Measurements from ENCODE around the gene GALNT12.

The GALNT12 gene

DNA sequence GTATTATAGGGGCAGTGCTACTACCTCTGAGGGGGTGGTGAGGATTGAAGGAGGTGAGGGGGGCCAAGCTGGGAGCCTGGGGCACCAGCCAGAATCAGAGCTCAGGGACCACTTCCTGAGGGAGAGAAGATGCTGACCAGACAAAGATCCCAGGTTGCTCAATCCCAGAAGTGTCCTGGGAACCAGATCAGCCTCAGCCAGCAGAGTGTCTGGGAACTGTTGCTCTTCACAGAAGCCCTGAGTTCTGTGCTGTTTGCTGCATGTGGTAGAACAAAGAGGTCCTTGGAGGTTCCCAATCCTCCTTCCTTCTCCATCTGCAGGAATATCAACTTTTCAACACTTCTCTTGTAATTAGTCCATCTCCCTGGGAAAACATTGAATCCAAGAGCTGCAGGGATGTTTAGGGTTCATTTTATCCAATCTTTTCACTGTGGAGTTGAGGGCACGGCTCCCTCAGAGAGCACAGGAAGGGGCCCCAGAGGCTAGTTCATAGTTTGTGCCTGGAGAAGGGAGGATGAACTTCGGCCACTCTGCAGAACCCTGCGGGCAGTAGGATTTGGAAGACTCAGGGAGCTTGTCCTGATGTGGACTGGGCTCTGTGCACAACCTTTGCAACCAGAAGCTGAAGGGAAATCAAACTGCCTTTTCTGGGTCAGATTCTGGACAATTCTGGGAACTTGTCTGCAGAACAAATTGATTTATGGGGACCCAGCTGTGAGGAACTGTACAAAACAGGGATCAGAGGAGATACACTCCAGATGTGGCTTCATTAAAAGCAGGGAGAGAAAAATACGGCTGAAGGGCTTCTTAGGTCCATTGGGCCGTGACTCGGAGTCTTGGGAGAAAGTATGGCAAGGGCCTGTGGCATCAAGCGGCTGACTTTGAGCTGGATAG, 57.1 kb downstream of the GALNT12 start:
- DNase-seq, result no peak

DNA sequence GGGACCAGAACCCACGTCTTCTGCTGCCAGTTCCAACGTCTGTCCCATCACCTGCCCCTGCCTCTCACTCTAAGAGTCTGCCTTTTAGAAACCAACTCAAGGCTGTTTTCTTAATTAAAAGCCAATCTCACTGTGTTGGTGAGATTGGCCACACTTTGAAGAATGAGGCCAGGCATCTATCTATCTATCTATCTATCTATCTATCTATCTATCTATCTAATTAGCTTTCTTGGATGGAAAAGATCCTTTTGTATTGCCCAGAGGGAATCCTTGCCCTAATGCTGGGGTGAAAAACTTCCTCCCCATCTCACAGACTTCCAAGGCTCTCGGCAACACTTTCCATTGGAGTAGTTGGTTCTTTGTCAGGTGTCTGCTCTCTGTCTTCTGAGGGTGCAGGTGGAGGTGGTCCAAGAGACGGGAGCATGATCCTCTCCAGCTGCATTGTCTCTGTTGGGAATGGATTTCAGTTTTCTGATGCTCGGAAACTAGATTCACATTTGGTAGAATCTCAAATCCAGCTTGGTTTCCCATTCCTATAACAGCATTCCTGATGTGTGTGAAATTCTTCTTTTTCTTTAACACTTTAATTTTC, 57.9 kb downstream of the GALNT12 start:
- DNase-seq, result no peak

DNA sequence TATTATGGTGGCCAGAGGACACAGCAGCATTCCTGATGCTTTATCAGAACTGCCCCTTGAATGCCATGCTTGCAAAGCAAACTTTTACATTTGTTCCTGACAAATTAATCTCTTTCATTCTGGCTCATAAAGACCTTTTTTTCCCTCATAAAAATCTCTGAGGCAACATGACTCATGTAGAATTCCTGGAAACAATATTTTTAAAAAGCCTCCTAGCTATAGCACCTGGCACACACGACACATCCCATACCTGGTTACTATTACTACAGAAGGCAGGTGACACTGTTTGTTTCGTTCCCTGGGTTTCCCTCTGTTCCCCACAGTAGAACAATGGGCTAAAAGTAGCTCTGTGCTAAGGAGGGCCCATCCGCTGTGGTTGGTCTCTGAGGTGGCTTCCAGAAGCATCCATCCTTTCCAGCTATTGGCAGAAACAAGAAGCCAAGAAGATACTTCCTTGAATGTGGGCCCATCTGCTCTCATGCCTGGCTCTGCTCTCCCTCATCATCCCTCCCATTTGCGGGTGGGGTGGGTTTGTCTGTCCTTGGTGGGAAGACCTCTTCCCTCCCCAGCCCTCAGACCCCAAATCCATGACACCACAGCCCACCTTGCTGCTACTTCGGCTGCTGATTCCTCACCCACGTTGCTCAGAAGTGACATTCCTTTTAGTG, 59.1 kb downstream of the GALNT12 start:
- DNase-seq, result no peak

DNA sequence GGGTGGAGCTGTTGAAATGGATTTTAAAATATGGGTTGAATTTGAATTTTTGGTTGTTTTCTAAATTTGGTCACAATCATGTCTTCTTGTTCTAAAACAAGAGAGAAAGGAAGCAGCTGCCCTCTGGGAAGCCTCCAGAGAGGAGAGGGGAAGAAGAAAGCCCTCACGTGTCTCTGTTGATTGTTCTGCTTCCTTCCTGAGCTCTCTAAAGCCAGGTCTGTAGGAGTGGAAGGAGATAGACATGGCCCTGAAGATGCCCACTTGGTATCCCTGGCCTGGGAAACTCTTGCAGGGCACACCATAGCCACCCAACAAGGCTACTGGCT, 59.6 kb downstream of the GALNT12 start:
- DNase-seq, result no peak

DNA sequence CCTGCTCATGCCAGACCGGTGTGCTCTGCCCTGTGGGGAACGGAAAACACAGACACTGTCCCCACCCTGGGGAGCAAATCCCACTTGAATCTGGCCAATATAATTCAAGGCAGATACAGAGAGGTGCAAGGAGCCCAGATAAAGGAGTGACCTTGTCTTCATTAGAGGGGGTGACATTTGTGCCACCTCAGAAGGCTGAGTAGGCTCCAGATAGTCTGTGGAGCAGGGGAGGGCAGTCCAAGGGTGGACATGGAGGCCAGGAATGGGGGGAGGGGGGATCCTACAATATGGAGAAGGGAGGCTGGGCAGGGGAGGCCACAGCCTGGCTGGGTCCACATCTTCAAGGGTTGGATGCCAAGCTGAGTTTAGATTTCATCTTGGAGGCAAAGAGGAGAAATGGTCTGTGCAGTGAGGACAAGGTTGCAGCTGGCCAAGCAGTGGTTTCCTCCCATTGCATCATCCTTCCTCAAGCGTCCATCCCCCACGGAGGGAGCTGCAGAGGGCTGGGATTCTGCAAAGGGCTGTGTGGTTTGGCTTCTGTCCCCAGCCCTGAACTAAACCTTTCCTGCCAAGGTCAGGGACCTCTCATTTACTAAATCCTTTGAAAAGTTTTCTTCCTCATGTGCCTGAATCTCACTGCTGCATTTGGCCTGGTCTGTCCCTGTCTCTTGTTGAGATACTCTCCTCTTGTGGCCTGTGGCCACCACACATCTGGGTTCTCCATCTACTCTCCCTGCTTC, 60.1 kb downstream of the GALNT12 start:
- DNase-seq, result peak; percentile 94

DNA sequence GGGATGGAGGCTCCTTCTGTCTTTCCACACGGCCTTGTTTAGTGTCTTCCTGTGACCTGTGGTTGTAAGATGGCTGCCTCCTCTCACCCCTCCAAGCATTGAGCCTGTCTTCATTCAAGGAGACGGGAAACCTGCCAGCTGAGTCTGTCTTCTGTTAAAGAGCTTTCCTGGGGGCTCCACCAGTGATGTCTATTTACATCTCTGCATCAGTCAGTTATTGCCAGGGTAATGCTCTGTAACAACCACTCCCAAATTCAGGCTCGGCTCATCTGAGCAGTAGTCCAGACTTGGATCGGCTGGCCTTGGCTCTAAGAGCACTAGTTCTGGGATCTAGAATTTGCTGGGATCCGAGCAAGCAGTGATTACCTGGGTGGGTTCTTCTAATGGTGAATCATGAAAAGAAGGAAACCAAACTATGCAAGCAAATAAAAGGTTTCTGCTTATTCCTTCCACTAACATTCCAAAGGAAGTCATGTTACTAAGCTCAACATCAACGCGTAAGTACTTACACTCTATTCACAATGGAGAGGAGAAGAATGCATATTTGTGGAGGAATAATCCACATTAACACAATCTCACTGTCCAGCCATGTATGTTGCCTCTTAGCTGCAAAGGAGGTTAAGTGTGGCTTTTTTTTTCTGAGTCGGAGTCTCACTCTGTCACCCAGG, 61.7 kb downstream of the GALNT12 start:
- no peak for DNase-seq

DNA sequence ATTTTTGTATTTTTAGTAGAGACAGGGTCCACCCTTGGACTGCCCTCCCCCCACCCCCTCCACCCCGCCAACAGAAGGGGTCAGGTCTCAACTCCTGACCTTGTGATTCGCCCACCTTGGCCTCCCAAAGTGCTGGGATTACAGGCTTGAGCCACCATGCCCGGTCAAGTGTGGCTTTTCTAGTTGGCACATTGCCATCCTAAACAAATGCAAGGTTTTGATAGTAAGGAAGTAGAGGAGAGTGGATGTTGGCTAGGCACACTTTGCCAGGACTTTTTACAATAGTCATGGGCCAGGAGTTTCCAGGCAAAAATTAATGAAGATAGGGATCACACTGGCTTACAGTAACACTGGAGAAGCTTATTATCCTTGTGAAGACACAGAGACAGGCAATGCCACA, 62.4 kb downstream of the GALNT12 start:
- no peak for DNase-seq

DNA sequence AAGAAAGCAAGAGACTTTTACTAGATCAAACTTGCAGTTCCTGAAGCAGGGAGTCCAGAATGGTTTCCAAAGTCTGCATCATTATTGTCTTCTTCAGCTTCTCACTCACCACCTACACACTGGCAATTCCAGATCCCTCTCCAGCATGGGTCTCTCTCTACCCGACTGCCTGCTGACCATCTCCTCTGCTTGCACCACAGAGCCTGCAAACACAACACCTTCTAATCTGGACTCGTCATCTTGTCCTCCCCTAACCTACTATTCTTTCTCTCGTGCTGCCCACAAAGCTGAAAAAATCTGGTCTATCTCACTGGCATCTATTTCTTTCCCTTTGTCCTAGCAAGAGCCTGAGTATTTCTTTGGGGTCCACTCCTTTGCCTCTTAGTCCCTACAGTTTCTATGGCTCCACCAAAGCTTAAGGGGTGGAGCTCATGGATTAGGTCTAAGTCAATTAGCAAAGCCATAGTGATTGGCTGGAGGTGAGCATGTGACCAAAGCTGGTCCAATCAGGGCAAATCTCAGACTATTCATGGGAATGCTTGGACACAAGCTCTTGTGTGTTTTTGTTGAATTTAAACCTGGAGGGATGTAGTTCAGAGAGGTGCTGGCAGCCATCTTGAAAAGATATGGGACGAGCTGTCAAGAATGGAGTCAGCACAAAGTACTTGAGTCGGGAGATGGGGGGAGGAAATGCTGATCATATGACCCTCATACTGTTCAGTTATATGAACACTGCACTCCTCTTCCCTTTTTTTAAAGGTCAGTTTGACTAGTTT, 63.5 kb downstream of the GALNT12 start:
- no peak for DNase-seq

DNA sequence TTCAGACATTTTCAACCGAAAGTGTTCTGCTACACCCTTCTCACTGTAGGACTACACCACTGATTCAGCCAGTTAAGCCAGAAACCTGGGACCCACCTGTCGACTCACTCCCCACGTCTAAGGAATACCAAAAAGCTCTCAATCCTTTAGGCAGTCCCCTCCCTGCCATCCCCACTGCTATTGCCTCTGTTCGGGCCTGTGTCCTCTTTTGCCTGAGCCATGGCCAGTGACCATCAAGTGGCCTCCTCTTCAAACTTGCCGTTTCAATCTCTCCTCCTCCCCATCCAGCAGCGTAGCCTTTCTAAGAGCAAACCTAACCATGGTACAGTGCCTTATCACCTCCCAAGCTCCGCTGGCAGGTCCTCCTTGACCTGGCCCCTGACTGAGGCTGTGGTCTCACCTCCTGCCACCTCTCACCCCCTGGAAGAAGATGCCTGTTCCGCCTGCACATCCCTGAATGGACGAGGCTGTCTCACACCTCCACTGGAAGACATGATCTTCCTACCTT, 64.1 kb downstream of the GALNT12 start:
- DNase-seq, result no peak

DNA sequence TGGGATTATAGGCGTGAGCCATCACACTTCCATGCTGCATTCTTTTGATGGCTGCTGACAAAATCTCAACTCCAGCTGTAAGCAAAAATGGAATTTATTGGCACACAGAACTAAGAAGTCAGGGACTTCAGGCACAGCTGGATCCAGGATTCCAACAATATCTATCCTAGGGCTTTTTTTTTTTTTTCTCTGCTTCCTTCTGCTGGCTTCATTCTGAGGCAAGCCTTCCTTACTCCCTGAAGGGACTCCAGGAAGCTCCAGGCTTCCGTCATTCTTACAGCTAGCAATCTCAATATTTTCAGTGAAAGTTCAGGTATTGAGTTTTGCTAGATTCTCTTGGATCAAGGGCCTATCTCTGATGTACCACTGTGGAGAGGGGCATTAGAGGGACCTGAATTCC, 66.1 kb downstream of the GALNT12 start:
- no peak for DNase-seq

DNA sequence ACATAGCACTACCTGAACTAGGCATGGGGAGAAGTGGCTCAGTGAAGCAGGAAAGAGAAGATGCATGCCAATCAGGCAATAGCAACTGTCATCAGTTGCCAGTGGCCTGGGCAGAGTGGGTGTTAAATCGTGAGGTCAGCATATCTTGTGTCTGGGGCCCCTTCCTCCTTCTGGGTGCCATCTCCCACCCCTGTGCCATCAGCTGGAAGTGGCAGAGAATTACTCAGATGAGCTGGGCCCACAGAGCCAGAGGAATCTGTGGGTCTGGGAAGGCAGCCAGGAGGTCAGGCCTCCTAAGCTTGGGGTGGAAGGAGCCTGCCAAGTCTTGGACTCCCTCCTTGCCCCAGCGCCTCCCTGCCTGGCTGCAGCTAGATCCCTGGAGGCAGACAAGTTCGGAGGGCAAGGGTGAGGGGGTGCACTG, 66.5 kb downstream of the GALNT12 start:
- DNase-seq, result peak; percentile 39

DNA sequence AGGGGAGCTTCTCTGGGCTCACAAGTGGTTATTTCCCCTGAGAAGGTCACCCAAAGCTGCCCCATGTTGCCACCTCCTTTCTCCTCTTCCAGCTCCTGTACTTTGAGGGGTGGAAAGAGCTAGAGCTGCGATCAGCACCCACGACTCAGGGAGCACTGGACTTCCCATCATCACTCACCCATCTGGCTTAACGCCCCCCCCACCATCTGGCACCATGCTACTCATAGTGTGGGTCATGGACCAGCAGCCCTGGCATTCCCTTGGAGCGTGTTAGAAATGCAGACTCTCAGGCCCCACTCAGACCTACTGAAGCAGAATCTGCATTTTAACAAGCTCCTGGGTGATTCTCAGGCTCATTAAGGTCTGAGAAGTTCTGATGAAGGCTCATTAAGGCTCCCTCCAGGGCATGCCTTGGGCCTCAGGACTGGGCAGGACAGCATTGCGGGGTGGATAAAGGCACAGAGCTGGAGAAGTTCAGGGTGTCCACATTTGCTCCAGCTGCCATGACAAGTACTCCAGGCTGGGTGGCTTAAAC, 67.3 kb downstream of the GALNT12 start:
- DNase-seq, result no peak

DNA sequence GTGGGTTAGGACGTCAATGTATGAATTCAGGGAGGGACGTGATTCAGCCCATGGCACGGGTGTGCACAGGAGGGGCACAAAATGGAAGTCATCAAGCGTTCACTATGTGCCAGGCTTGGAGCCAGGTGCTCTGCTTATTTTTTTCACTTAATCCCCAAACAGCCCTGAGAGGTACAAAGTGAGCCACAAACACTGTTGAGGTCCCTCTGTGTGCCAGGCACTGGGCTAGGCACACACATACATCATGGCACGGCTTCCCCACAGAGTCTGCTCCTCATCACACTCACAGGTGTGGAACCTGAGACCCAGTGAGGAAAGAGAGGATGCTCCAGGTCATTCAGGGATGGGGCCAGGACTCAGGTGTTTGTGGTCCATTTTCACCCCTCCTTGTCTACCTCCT, 68.1 kb downstream of the GALNT12 start:
- DNase-seq, result no peak

DNA sequence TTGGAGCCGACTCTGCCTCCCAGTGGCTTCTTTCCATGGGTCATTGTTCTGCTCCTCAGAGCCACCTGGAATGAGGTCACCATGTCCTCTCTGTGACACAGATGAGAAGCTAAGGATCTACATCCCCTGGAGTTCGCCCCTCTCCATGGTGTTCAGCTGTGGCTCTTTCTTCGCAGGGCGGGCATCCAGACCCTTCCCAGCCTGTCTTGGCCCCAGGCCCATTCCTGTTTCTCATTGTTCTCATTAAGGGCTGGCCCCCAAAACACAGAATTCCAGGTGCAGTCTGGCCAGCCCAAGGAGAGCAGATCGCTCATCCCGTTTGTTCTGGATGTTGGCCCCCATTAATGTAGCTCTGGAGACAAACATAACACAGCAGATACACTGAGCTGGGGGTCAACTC, 69.8 kb downstream of the GALNT12 start:
- DNase-seq, result no peak

DNA sequence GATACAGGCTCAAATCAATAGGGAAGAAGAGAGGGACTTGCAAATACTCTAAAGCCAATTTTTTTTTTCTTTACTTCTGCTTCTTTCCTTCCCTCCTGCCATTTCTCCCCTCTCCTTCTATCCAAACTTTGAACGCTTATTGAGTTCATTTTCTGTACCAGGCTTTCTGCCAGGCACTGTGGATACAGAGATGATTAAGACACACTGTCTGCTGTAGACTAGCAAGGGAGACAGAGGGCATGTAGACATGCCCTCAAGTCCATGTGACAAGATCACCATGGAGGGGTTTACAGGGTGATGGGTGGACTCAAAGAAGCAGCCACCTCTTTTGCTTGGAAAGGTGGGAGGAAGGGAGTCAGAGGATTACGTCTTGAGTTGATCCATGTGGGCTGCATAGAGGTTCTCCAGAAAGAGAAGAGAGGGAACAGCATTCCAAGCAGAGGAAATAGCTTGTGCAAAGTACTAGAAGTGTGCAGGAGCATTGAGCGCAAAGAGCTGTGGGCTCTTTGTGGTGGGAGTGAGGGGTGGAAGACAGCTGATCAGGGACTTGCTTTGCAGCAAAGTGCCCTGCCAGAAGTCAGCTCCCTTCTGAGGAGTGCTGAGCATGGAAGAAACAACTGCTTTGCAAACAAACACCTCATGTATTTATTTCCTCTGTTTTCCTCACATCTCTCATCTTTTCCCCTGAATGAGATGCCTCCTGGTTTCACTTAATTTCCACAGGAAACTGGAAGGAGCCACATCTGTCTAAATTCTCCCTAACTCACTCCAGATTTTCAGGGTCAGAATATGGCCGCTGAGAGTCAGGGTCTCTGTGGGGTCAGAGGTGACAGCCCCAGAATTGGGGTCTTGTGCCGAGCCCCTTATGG, 71.9 kb downstream of the GALNT12 start:
- DNase-seq, result no peak

DNA sequence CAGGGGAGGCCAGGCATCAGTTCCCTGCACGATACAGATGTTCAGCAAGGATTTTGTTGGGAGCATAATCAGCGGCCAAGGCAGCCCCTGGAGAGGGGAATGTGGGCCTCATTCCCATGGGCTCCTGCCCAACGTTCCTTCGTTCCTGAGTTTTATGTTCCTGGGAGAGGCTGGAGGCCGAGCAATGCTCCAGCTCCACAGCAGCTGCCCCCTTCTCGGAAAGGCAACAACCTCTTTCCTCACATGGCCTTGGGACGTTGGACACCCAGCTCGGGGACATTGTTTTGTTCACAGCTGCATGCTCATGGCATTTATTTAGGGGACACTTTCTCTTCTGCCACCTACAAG, 72.5 kb downstream of the GALNT12 start:
- no peak for DNase-seq

DNA sequence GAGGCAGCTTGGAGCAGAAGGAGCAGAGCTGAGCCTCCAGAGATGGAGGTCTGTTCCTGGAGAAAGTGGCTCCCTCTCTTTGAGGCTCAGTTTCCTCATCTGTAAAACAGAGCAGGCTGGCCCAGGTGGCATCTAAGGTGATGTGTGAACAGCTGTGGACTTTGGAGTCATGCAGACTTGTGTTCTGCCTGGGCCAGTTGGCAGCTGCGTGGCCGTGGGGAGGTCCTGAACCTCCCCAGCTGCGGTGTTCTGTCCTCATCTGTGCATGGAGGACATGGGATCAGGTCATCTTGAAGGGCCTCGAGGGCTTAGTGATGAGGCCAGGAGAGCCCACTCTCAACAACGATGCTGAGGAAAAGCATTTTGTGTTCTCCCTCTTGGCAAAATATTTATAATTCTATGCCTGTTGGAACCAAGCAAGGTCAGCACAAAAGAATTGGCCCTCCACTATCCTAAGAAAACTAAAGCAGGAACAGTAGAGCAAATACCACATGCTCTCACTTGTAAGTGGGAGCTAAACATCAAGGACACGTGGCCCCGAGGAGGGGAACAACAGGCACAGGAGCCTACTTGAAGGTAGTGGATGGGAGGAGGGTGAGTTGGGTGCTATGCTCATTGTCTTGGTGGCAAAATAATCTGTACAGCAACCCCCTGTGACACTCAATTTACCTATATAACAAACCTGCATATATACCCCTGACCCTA, 73.0 kb downstream of the GALNT12 start:
- no peak for DNase-seq

DNA sequence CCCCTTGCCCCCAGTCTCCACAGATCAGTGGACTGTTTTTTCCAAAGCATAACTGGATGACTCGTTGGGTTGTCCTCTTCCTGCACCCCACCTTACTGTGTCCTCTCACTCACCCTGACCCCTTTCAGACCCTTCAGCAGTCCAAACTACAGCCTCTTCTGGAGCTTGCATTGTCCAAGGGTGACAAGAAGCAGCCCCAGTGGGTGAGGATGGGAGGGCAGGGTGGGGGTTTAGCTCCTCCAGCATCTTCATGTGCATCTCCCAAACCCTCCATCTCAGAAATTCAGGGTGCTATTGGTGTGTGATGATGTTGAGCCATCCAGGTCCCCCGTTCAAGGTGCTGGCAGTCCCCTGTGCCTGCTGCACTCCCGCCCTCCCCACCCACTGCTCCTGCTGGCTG, 73.9 kb downstream of the GALNT12 start:
- no peak for DNase-seq

DNA sequence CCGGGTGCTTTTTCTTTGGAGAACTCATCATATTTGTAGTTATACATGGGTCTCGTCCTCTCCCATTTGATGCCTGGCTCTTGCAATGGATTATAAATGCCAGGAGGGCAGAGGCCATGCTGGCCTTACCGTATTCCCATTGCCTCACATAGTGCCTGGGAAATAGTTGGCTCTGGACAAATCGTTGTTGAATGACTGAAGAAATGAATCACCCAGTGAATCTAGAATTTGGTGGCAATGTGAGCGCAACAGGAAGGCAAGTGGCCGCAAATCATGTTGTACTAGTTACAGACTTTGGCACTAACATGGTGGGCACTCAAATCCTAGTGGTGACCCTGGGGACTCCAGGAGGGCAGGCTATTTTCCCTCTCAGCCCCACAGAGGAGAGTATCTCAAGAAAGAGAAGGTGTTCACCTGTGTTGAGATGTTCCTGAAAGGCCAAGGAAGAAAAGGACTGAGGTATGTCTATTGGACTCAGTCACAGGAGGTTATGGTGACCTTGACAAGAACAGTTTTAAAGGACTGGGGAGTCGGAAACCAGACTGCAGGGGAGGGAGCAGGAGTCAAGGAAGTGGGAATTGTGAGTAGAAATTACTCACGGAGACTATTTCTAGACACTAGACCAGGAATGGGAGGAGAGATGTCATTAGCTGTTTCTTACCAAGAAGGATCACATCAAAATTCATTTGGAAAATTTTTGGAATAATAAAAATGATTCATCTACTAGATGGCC, 74.5 kb downstream of the GALNT12 start:
- no peak for DNase-seq

Data from HCEC 1CT (cell line).